GM12878 (cell line): ENCODE data around the gene RUNDC1. TPM values are rescaled to one million over a fixed set of nuclear protein-coding genes. Genes with fewer than 3 reads are reported as not detected.

Experiments
- ATAC-seq: fragments of 200-7000 bp; cut with Tn5 transposase; 3 replicates; pipeline ENCODE4 v1.9.1; 2020; ENCODE audit warnings: mild to moderate bottlenecking, moderate library complexity
- Bru-seq: library from RNA; stranded (reverse); fragments of 400-500 nt; gene quantifications from one replicate; lab custom pipeline; 2021; lab: Mats Ljungman, UMichigan
- BruChase-seq, 2 experiments: library from RNA; stranded (reverse); fragments of 400-500 nt; gene quantifications; one replicate each; lab custom pipeline; 2021; lab: Mats Ljungman, UMichigan
- BruUV-seq: library from RNA; stranded (reverse); fragments of 400-500 nt; replicated peaks from 2 replicates; lab custom pipeline; 2021; lab: Mats Ljungman, UMichigan
- CTCF ChIA-PET: fragments of 300-600 bp; sonication (Branson Sonifier 250); formaldehyde crosslinking; extraction: SDS; loops from one replicate; lab custom pipeline; 2021; ENCODE audit warnings: inconsistent platforms; lab: Yijun Ruan, JAX
- POLR2A ChIA-PET: fragments of 350-600 bp; formaldehyde crosslinking; extraction: SDS; loops from one replicate; lab custom pipeline; 2021; ENCODE audit warnings: inconsistent platforms; lab: Charles Lee
- RAD21 ChIA-PET: fragments of 300-600 bp; sonication (Branson Sonifier 250); formaldehyde crosslinking; loops from one replicate; lab custom pipeline; 2023; ENCODE audit warnings: antibody characterized with exemption; ENCODE audit not compliant: unreplicated experiment; lab: Charles Lee
- SMC1A ChIA-PET: fragments of 300-600 bp; sonication (Branson Sonifier 250); formaldehyde crosslinking; loops from one replicate; lab custom pipeline; 2023; ENCODE audit not compliant: unreplicated experiment, uncharacterized antibody; lab: Charles Lee
- DNase-seq: peaks from one replicate; pipeline ENCODE4 v3.0.0-alpha.2; 2011; ENCODE audit warnings: low read depth, low spot score
- FAIRE-seq: peaks from 3 replicates; lab custom pipeline; 2011; peaks lifted over from hg19 to GRCh38; lab: Jason Lieb, UNC
- H2AFZ ChIP-seq: 2 replicates; pipeline ENCODE4 v1.6.0; 2011; ENCODE audit warnings: low read depth, low read length, control low read depth; ENCODE audit not compliant: control insufficient read depth
- H3K27ac ChIP-seq: 2 replicates; pipeline ENCODE4 v1.5.1; 2011; ENCODE audit warnings: control low read depth; ENCODE audit not compliant: control insufficient read depth, insufficient read depth
- H3K27me3 ChIP-seq, 2 experiments: replicated peaks in 1 of 2; 2 replicates each; pipeline versions ENCODE4 v1.6.0 to v1.6.1; 2011; ENCODE audit warnings: low read length in 1 of 2; ENCODE audit not compliant: control insufficient read depth in 2 of 2, insufficient read depth in 2 of 2
- H3K36me3 ChIP-seq, 2 experiments: 2 replicates each; pipeline ENCODE4 v1.5.1; 2011; ENCODE audit warnings: low read length in 1 of 2; ENCODE audit not compliant: control insufficient read depth in 2 of 2, insufficient read depth in 2 of 2
- H3K4me1 ChIP-seq: 2 replicates; pipeline ENCODE4 v1.6.1; 2011; ENCODE audit warnings: mild to moderate bottlenecking, low read length, moderate library complexity, mixed read lengths; ENCODE audit not compliant: control insufficient read depth, insufficient read depth
- H3K4me2 ChIP-seq: 2 replicates; pipeline ENCODE4 v1.6.0; 2011; ENCODE audit warnings: control low read depth; ENCODE audit not compliant: control insufficient read depth, insufficient read depth
- H3K4me3 ChIP-seq: fragments of 200-600 bp; sonication (generic); 2 replicates; pipeline ENCODE4 v1.5.1; 2016
- H3K79me2 ChIP-seq: 2 replicates; pipeline ENCODE4 v1.6.0; 2011; ENCODE audit warnings: low read length; ENCODE audit not compliant: control insufficient read depth, insufficient read depth
- H3K9ac ChIP-seq: 2 replicates; pipeline ENCODE4 v1.8.0; 2011; ENCODE audit warnings: low read length, control low read depth, mixed read lengths; ENCODE audit not compliant: control insufficient read depth, insufficient read depth
- H3K9me3 ChIP-seq: replicated peaks from 3 replicates; pipeline ENCODE4 v1.5.1; 2011; ENCODE audit warnings: mild to moderate bottlenecking, low read length; ENCODE audit not compliant: control insufficient read depth, insufficient read depth
- H4K20me1 ChIP-seq: 2 replicates; pipeline ENCODE4 v1.6.0; 2011; ENCODE audit not compliant: control insufficient read depth, insufficient read depth
- ATF2 ChIP-seq: IDR thresholded peaks from 2 replicates; pipeline ENCODE4 v1.6.1; 2012; ENCODE audit warnings: low read length, inconsistent platforms
- ATF3 ChIP-seq: IDR thresholded peaks from 2 replicates; pipeline ENCODE4 v1.6.1; 2011; ENCODE audit warnings: low read depth, mild to moderate bottlenecking, low read length, moderate library complexity, borderline replicate concordance; ENCODE audit errors: extremely low read depth
- CBX3 ChIP-seq: fragments of 200-600 bp; sonication (generic); IDR thresholded peaks from 2 replicates; pipeline ENCODE4 v1.6.1; 2016; ENCODE audit warnings: low read depth, borderline replicate concordance
- HCFC1 ChIP-seq: fragments of 150-350 bp; IDR thresholded peaks from 2 replicates; pipeline ENCODE4 v1.6.1; 2014; ENCODE audit warnings: low read length
- JUND ChIP-seq: IDR thresholded peaks from 2 replicates; pipeline ENCODE4 v1.6.1; 2012; ENCODE audit warnings: low read depth, mild to moderate bottlenecking, low read length, improper control_type of control experiment, moderate library complexity
- MTA3 ChIP-seq: IDR thresholded peaks from 2 replicates; pipeline ENCODE4 v1.6.1; 2012; ENCODE audit warnings: low read length, inconsistent platforms, borderline replicate concordance
- MXI1 ChIP-seq: fragments of 150-350 bp; IDR thresholded peaks from 2 replicates; pipeline ENCODE4 v1.6.1; 2011; ENCODE audit warnings: low read depth, mild to moderate bottlenecking, inconsistent platforms, low read length, improper control_type of control experiment
- PAX5 ChIP-seq: IDR thresholded peaks from 2 replicates; pipeline ENCODE4 v1.6.1; 2011; ENCODE audit warnings: low read depth, low read length, borderline replicate concordance
- SMARCA5 ChIP-seq: fragments of 450-650 bp; IDR thresholded peaks from 2 replicates; pipeline ENCODE4 v1.6.1; 2017; ENCODE audit warnings: mild to moderate bottlenecking
- SPI1 ChIP-seq: IDR thresholded peaks from 2 replicates; pipeline ENCODE4 v1.6.1; 2011; ENCODE audit warnings: low read depth, mild to moderate bottlenecking, low read length, moderate library complexity, borderline replicate concordance; ENCODE audit not compliant: insufficient read depth
- SUZ12 ChIP-seq: fragments of 200-600 bp; sonication (generic); IDR thresholded peaks from one replicate; pipeline ENCODE4 v1.6.1; 2018; ENCODE audit warnings: antibody characterized with exemption, mild to moderate bottlenecking; ENCODE audit not compliant: unreplicated experiment
- WGBS: methylation state at CpG from one replicate; pipeline ENCODE4 v1.1.6; 2016; ENCODE audit warnings: low lambda C conversion rate; ENCODE audit not compliant: insufficient replicate concordance, insufficient coverage; ENCODE audit errors: missing lambda C conversion rate; 5-methylcytosine and 5-hydroxymethylcytosine counted together
- in situ Hi-C: fragments of 300-500 bp; cut with MboI; formaldehyde crosslinking; loops from 9 replicates; pipeline ENCODE4 v1.14.3; 2018; ENCODE audit warnings: mixed read lengths
- intact Hi-C: fragments of 100-400 bp; cut with micrococcal nuclease; formaldehyde crosslinking; loops from one replicate; pipeline ENCODE4 v1.14.2; 2022; ENCODE audit not compliant: unreplicated experiment
- long read RNA-seq, 2 experiments: library from polyadenylated mRNA; unstranded; transcript quantifications; one replicate each; pipeline ENCODE4 v2.0.0, GENCODE V29; 2019 to 2020
- polyA minus RNA-seq, 3 experiments: library from RNA; depleted of rRNA, polyadenylated mRNA; stranded (reverse); fragments of >200 nt; gene quantifications; 2 replicates each; pipeline ENCODE4 v1.2.3, GENCODE V29; 2011
- polyA plus RNA-seq, 11 experiments: library from polyadenylated mRNA; depleted of rRNA in 4 of 11; unstranded in 6 of 11; stranded (reverse) in 5 of 11; fragments of >200 nt; fragmentation: Nextera tagmentation in 4 of 11; fragmentation: Illumina TruSeq in 1 of 11; extraction: Ambion mirVana in 4 of 11; extraction: Trizol in 1 of 11; gene quantifications; 1 replicate in 1 of 11; 2 replicates in 10 of 11; pipeline versions ENCODE4 v1.2.1 to v1.2.3, GENCODE V29; 2011 to 2016; ENCODE audit warnings: inconsistent platforms in 2 of 11, missing spikeins in 2 of 11, low read depth in 1 of 11
- total RNA-seq, 4 experiments: library from RNA; depleted of rRNA in 3 of 4; stranded (reverse); fragments of >200 nt in 3 of 4; fragmentation: Illumina TruSeq in 1 of 4; extraction: Trizol in 1 of 4; gene quantifications; 2 replicates each; pipeline versions ENCODE4 v1.2.1 to v1.2.3, GENCODE V29; 2013 to 2021
- TF ChIP-seq, protein P1 (sequence below): fragments of 450-650 bp; conservative IDR thresholded peaks from 2 replicates; pipeline ENCODE4 v1.6.1; 2017; ENCODE audit warnings: mild to moderate bottlenecking, moderate library complexity

RUNDC1 gene
- 68.6 and 75.5 TPM in 2 replicates for total RNA-seq (2013; cell fraction: nucleolus; rRNA removed)
- total RNA-seq (2014; rRNA removed) (8.1 and 8.3 TPM in 2 replicates), total RNA-seq (2014; rRNA removed; fragmentation: Illumina TruSeq; extraction: Trizol) (5.7 and 5.9 TPM in 2 replicates), total RNA-seq (2021) (9.0 and 9.5 TPM in 2 replicates), polyA plus RNA-seq (2011; rRNA removed) (10.7 and 15.6 TPM in 2 replicates), polyA plus RNA-seq (2014; fragmentation: Illumina TruSeq; extraction: Trizol) (6.1 and 8.2 TPM in 2 replicates), polyA plus RNA-seq (2014; fragmentation: Nextera tagmentation; extraction: Ambion mirVana) (1 to 10 TPM; 2.9 to 3.0 TPM), polyA plus RNA-seq (2014; rRNA removed) (7.1 and 7.2 TPM in 2 replicates), polyA plus RNA-seq (2016; fragmentation: Nextera tagmentation; extraction: Ambion mirVana) (1 to 10 TPM; 8.7 to 9.6 TPM), polyA minus RNA-seq (2011; rRNA and poly(A)+ RNA removed) (22.2 and 26.2 TPM in 2 replicates), Bru-seq, nascent RNA (percentile 78 among the genes with signal in this experiment), BruChase-seq, experiment 1, labeled RNA remaining after a 6-hour chase (percentile 85 among the genes with signal in this experiment), BruChase-seq, experiment 2, labeled RNA remaining after a 2-hour chase (percentile 81 among the genes with signal in this experiment)
- polyA plus RNA-seq (2011; ENCODE audit: low read depth) = 6.1 TPM
- polyA plus RNA-seq (2011; cell fraction: cytosol; rRNA removed) = 12.6 and 14.7 TPM in 2 replicates
- polyA plus RNA-seq (2011; cell fraction: nucleus; rRNA removed) = 11.4 and 15.9 TPM in 2 replicates
- 8.3 and 11.7 TPM in 2 replicates for polyA plus RNA-seq (2012)
- polyA minus RNA-seq (2011; cell fraction: cytosol; rRNA and poly(A)+ RNA removed) = 4.7 and 5.6 TPM in 2 replicates
- polyA minus RNA-seq (2011; cell fraction: nucleus; rRNA and poly(A)+ RNA removed) = 8.2 and 14.3 TPM in 2 replicates
- long read RNA-seq, experiment 1, transcript RUNDC1-201 (5 exons, 3,828 nt) = major isoform, 6 of 6 reads
- long read RNA-seq, experiment 1, partial matches to known transcripts = 0 of 6 reads
- long read RNA-seq, experiment 1, other reads (novel, unspliced or antisense) = 0 of 6 reads
- long read RNA-seq, experiment 2, partial matches to known transcripts = 0 of 4 reads
- long read RNA-seq, experiment 2, other reads (novel, unspliced or antisense) = 4 of 4 reads

DNA sequence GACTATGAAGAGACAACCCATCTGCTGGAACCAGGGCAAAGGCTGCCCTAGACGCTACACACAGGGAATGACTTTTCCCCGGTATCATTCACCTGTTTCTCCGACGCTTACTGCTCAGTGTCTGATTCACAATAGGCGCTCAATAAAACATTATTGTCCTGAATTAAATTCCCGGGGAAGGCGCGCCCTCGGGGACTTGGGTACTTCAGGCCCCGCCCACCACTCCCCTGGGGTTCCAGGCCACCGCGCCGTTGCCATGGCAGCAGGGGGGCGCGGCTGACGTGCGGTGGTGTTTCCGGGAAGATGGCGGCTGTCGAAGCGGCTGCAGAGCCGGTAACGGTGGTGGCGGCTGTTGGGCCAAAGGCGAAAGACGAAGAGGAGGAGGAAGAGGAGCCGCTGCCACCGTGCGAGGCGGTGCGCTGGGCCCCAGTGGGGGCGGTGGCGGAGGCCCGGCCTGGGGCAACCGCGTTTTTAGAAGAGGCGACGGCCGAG, at the start of gene RUNDC1:
RUNDC1 (plus strand) TSS at position 292 of the 492 bp plus-strand sequence; CDS start at position 304, 12 bp downstream.
- in situ Hi-C loops = no loop called here
- peak; percentile 51 for DNase-seq
- peak within 1 kb of the TSS; percentile 98 for H2AFZ ChIP-seq
- peak within 1 kb of the TSS; percentile 82 for H3K9ac ChIP-seq
- H3K4me1 ChIP-seq = peaks cover 13% of the 10 kb centered on the region
- H3K27ac ChIP-seq = peak within 1 kb of the TSS; percentile 85
- no peaks in the 10 kb centered on the region for H3K9me3 ChIP-seq
- no peaks in the 10 kb centered on the region for H3K36me3 ChIP-seq
- intact Hi-C loops = no loop called here
- peak within 1 kb of the TSS; percentile 94 for H3K4me3 ChIP-seq
- H3K27me3 ChIP-seq = no peaks in the 10 kb centered on the region
- CTCF ChIA-PET = interaction anchor here (1.7 to 4.6 kb wide), 2 partner anchors 18 to 159 kb away, joined by 4 to 23 read pairs; partner anchors contain the start of gene RPL27
- H3K4me2 ChIP-seq = peak within 1 kb of the TSS; percentile 99
- RAD21 ChIA-PET = interaction anchor here (0.6 to 1.4 kb wide), 2 partner anchors 18 to 354 kb away, joined by 3 to 6 read pairs; partner anchors contain the start of gene RPL27
- SMC1A ChIA-PET = interaction anchor here (1.4 kb wide), 1 partner anchor 18 kb away, joined by 6 read pairs; the partner anchor contains the start of gene RPL27
- no TSS peak for BruUV-seq
- peaks cover 32% of the 10 kb centered on the region for H3K79me2 ChIP-seq
- POLR2A ChIA-PET = interaction anchor here (0.5 to 2.2 kb wide), 2 partner anchors 18 to 334 kb away, joined by 9 to 11 read pairs; partner anchors contain the start of gene RPL27
- WGBS = under 1% methylated on average over 34 of the region's 39 CpGs
- ATAC-seq = peak; percentile 84
- FAIRE-seq = no peak
- no peaks in the 10 kb centered on the region for H4K20me1 ChIP-seq
- TF ChIP-seq MXI1 = peak; percentile 82
- TF ChIP-seq ATF3 = no peak
- TF ChIP-seq HCFC1 = peak; percentile 45; the same call in 1 of the 2 replicates
- TF ChIP-seq ATF2 = no peak
- no peak for TF ChIP-seq SPI1
- TF ChIP-seq, protein P1, sequence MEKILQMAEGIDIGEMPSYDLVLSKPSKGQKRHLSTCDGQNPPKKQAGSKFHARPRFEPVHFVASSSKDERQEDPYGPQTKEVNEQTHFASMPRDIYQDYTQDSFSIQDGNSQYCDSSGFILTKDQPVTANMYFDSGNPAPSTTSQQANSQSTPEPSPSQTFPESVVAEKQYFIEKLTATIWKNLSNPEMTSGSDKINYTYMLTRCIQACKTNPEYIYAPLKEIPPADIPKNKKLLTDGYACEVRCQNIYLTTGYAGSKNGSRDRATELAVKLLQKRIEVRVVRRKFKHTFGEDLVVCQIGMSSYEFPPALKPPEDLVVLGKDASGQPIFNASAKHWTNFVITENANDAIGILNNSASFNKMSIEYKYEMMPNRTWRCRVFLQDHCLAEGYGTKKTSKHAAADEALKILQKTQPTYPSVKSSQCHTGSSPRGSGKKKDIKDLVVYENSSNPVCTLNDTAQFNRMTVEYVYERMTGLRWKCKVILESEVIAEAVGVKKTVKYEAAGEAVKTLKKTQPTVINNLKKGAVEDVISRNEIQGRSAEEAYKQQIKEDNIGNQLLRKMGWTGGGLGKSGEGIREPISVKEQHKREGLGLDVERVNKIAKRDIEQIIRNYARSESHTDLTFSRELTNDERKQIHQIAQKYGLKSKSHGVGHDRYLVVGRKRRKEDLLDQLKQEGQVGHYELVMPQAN = peak; percentile 95
- TF ChIP-seq SUZ12 = no peak
- TF ChIP-seq JUND = 0 out of 2 replicates have a peak, but pooled peaks have one; percentile 3
- TF ChIP-seq SMARCA5 = peak; percentile 73
- no peak for TF ChIP-seq MTA3
- no peak for TF ChIP-seq CBX3
- TF ChIP-seq PAX5 = peak; percentile 59; the same call in 1 of the 2 replicates
